Measurements from ENCODE around the gene NKTR.
"Not testable (repeated sequence)": the region's sequence is repeated elsewhere in the genome, so short reads cannot be mapped to it uniquely, and the experiment has no call there.

The NKTR gene

DNA sequence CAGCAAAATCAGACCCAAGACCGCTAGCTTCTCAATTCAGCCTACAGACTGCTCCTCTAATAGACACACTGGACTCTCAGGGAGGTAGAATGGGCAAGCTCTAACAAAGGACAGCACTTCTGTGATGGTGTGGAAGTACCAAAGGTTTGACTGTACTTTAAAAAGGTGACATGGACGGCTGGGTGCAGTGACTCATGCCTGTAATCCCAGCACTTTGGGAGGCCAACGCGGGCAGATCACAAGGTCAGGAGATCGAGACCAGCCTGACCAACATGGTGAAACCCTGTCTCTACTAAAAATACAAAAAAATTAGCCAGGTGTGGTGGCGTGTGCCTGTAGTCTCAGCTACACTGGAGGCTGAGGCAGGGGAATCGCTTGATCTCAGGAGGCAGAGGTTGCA lies 3.4 kb upstream of the NKTR start:
- not testable (repeated sequence) for DNase-seq

DNA sequence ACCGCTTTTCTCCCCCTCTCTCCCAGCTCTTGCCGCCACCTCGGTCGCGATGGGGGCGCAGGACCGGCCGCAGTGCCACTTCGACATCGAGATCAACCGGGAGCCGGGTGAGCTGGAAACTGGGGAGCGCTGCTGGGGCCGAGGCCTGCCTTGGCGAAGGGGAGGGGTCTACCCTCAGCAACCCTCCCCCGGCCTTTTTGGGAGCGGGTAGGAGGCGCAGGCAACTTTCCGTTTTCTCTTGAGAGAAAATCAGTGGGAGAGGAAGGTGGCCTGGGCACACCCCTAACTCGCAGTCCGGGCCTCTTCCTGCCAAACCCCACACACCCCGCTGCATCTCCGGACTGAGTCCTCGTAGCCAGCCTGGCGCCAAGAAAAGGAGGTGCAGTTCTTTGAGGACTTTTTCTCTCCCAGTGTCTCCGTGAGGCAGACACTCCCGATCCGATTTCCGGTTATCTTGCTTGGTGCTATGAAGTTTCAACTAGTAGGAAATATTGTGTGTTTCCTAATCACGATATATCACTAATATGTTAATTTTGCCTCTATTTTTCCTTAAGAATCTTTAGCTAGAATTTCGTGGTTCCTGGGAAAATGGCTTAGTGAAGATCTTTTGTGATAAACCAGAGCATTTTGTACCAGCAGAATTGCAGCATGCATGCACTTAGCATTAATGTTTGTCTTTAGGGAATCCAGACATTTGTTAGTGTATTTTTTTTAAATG lies 631 bp downstream of the NKTR start:
- peak; percentile 12 for DNase-seq

DNA sequence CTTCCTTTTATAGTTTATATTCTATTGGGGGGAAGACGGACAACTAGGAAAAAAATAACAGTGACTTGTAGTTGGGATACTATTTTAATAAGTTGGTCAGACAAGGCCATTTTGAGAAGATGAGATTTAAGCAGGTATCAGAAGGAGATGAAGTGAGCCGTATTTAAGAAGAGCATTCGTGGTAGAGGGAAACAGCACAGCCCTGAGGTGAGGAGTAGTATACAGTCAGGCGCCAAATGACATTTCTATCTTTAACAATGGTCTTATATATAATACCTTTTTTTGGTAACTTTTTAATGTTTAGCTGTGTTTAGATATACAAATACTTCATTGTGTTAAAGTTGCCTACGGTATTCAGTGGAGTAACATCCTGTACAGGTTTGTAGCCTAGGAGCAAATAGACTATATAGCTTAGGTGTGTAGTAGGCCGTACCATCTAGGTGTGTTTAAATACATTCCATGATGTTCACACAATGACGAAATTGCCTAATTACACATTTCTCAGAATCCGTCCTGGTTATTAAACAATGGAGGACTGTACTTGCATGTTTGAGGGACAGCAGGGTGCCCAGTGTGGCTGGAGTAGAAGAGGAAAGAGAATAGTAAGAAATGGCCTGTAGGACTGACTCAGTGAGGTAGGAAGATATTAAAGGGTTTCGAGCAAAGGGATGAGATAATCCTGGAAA lies 1.6 kb downstream of the NKTR start:
- DNase-seq = no peak

DNA sequence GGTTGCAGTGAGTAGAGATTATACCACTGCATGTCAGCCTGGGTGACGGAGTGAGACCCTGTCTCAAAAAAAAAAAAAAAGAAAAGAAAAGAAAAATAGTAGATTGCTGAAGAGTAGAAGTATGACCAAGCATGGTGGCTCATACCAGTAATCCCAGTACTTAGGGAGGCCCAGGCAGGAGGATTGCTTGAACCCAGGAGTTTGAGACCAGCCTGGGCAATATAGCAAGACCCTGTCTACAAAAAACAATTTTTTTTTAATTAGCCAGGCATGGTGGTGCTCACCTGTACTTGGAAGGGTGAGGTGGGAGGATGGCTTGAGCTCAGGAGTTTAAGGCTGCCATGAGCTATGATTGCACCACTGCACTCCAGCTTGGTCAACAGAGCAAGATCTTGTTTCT lies 2.5 kb downstream of the NKTR start:
- DNase-seq = no peak

DNA sequence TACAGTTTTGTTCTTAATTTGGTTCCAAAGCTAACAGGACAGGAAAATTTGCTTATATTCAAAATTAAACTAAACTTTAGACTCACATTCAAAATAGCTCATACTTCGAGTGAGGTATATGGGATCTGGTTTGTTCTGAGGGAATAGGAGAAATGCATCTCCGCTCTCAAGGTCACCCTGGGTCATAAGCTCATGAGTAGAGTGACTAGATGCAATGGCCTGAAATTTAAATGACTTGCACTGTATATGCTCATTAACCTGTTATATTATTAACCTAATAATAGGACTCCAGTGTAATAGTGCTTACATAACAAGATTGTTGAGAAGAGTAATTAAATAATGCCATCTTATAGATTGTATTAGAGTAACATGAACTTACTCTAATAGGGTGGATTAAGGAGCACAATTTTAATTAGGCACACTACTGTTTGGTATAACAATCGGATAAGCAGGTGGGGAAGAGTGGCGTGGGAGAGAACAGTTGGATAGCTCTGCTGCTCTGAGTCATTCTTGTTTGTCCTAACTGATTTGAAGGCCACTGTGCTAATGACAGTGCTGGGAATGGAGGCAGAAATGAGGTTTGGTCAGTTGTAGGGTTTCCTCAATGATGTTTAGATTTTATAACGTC lies 5.2 kb downstream of the NKTR start:
- no peak for DNase-seq

DNA sequence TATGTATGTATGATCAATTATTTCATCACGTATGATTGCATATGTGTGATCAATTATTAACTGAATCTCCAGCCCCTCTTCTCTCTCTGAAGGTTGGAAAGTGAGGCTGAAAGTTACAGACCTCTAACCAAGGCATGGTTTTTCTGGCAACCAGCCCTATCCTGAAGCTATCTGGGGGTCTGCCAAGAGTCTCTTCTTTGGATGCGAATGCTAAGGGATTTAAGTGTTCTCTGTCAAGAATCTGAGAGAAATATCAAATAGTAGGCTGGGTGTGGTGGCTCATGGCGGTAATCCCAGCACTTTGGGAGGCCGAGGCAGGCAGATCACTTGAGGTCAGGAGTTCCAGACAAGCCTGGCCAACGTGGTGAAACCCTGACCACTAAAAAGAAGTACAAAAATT lies 8.1 kb downstream of the NKTR start:
- no peak for DNase-seq

DNA sequence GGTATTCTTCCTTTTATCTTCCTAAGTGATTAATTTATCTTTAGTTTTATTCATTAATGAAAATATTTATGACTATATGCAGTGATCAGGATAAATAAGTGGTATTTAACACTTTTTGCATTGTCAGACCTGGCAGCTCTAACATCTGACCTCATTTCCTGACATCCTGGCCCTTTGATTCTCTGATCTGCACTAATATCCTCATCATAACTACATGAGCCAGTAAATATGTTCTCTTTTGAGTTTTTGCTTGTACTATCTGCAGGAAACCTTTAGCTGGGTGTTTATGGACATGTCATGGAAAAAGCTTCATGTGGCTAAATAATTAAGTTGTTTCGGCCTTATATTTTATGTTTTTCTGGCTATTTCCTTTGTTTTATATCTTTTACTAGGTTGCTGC lies 10.5 kb downstream of the NKTR start:
- no peak for DNase-seq

DNA sequence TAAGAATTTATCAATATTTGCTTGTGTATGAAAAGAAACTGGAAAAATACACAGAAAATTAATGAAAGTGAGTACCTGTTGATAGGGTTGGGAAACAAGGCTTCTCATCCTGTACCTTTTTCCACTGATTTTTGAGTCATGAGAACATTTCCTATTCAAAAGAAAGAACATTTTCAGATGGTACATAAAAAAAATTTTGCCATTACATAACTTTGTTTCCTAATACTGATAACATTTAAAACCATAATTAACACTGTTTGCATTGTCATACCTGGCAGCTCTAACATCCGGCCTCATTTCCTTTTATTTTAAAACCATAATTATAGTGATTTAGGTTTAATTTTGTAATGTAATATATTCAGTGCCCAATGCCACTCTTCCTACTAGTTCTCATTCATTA lies 11.7 kb downstream of the NKTR start:
- DNase-seq = no peak

DNA sequence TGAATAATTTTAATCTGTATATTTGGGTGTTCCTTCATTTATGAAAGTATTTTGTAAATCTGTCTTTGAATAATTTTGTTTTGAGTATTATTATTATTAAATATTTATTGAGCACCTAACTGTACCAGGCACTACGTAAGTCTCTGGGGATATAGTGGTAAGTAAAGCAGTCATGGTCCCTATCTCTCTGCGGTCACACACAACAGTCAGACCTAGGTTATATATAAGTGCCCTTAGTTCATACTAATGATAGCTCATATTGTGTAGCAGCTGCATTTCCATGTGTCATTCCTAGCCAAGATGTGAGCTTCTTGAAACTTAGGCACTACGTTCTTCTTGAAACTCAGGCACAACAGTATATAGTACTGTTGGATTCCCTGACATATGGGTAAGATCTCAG lies 12.4 kb downstream of the NKTR start:
- DNase-seq = no peak

DNA sequence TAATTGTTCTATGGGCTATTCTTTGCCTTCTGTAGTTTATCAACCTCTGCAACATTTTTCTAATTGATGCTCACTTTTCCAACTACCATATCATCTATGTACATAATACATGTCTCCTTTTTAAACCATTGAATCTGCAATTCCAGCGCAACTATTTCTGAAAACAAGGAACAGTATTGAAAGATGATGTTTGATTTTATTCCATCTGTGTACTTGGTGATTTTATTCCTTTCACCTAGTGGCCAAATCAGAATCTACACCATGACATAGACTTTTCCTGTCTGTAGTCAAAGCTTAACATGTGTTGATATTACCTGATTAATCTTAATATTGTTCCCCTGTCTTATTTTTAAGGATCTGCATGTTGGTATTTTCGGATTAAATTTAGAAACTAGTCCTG lies 13.0 kb downstream of the NKTR start:
- no peak for DNase-seq

DNA sequence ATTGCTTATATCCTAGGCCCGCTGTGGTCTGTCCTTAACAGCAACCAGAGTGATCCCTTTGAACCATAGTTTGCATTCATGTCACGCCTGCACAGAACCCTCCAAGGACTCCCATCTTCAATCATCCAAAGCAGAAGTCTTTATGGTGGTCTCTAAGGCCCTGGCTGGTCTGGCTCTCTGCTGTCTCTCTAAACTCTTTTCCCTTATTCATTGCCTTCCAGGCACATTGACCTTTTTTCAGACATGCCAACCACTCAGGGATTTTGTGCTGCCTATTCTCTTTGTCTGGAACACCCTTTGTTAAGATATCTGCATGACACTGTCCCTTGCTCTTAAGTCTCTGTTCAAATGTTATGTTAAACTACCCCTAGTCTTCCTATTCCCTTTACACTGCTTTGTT lies 31.1 kb downstream of the NKTR start:
- DNase-seq = no peak

DNA sequence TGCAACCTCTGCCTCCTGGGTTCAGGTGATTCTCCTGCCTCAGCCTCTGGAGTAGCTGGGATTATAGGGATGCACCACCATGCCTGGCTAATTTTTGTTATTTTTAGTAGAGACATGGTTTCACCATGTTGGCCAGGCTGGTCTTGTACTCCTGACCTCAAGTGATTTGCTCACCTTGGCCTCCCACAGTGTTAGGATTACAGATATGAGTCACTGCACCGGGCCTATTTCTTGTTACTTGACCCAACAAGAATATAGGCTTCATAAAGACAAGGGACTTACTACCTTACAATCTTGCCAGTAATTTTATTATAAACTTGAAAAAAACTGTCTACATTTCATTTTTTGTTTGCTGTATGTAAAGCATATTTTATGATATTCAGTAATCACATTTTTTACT lies 31.7 kb downstream of the NKTR start:
- no peak for DNase-seq

DNA sequence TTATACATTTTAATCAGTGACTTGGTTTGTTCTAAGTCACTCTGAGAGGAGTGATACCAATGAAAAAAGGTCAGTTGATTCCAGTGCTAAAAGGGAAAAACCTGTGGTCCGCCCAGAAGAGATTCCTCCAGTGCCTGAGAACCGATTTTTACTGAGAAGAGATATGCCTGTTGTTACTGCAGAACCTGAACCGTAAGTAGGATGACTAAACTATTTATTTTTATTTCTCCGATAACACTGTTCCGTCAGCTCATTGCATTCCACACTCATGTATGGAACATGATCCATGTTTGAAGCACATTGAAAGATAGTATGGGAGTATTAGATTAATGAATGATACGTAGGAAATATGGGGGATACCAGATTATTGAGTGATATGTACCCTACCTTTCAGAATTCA lies 33.1 kb downstream of the NKTR start:
- DNase-seq = no peak

DNA sequence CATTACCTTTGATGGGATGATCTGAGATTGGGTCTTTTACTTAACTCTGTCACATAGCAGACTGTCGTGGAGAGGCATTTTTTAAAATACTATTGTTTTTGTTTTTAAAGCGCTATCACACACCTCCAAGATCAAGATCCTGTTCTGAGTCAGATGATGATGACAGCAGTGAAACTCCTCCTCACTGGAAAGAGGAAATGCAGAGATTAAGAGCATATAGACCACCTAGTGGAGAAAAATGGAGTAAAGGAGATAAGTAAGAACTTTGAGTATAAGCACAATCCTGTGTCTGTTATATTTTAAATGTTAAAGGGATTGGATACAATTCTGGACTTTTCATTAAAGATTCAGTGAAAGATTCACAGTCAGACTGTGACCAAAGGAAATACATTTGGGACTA lies 34.6 kb downstream of the NKTR start:
- no peak for DNase-seq

DNA sequence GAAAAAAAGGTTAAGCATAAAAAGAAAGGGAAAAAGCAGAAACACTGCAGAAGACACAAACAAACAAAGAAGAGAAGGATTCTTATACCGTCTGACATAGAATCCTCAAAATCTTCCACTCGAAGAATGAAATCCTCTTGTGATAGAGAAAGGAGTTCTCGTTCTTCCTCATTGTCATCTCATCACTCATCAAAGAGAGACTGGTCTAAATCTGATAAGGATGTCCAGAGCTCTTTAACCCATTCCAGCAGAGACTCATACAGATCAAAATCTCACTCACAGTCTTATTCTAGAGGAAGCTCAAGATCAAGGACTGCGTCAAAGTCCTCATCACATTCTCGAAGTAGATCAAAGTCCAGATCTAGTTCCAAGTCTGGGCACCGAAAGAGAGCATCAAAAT lies 36.5 kb downstream of the NKTR start:
- DNase-seq = no peak

DNA sequence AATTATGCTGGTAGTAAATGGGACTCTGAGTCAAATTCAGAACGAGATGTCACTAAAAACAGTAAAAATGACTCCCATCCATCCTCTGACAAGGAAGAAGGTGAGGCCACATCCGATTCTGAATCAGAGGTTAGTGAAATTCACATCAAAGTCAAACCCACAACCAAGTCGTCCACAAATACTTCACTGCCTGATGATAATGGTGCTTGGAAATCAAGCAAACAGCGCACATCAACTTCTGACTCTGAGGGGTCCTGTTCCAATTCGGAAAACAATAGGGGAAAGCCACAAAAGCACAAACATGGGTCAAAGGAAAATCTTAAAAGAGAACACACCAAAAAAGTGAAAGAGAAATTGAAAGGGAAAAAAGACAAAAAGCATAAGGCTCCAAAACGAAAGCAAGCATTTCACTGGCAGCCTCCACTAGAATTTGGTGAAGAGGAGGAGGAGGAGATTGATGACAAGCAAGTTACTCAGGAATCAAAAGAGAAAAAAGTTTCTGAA lies 37.9 kb downstream of the NKTR start:
- no peak for DNase-seq

DNA sequence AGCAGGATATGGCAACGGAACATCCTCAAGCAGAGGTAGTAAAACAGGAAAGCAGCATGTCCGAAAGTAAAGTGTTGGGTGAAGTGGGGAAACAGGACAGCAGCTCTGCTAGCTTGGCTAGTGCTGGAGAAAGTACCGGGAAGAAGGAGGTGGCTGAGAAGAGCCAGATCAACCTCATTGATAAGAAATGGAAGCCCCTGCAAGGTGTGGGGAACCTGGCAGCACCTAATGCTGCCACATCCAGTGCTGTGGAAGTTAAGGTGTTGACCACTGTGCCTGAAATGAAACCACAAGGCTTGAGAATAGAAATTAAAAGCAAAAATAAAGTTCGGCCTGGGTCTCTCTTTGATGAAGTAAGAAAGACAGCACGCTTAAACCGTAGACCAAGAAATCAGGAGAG lies 38.7 kb downstream of the NKTR start:
- no peak for DNase-seq

DNA sequence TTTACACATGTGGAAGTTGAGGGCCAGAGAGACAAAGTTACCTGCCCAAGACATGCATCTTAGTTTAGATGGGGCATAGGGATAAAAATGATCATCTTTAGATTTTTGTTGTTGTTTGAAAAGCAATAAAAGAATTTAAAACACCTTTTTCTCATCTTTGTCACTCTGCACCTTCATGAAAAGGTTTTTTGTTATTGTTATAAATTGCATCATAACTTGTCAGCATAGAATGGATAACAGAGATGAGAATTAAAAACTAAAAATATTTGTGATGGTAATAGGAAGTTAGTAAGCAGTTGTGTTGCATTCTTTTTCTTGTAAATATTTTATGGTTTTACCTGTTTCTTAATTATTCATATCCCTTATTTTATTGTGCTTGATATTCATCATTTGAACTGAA lies 39.6 kb downstream of the NKTR start:
- DNase-seq = no peak

DNA sequence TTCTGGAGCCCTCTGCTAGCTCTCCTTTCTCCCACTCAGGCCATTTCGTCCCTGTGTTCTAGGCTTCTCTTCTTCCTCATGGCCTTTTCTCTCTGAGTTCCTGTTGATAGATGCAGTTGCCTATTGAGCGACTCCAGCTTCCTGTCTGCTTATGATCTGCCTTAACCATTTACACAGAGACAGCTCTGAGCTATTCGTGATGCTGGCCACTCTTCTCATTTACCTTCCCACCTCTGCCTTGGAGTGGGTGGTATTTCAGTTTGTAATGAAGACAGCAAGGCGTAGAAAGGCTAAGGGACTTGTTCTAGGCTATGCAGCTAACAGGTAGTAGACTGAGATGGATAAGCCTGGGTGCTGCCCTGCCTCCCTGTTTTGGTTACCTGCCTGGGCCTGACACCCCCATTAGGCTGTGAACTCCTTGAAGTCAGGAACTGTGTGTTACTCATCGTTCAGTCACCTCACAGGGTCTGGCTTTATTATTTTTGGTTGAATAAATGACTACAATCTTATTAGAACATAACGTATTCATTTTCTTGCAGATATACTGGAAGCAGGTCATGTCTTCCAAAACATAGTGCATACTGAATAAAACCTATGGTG lies 40.4 kb downstream of the NKTR start:
- DNase-seq = no peak

DNA sequence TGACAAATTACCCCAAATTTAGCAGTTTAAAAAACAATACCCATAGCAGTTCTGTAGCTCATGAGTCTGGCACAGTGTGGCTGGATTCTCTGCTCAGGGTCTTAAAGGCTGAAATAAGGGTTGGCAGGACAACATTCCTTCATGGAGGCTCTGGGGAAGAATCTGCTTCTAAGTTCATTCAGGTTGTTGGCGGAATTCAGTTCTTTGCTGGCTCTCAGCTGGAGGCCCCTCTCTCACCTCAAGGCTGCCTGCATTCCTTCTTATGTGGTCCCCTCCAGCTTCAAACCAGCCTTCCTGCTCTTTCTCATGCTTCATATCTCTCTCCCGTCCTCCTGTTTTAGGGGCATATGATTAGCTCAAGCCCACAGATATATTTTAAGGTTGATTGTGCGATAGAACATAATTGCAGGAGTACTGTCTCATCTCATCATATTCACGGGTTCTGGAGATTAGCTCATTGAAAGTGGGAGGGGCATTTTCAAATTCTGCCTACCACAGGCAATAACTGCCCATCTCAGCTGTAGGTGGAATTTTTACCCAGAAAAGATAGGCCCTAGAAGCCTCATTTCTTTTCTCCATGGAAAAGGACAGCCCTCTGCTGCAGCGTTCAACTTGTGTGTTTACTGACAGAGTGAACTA lies 47.5 kb downstream of the NKTR start:
- no peak for DNase-seq

DNA sequence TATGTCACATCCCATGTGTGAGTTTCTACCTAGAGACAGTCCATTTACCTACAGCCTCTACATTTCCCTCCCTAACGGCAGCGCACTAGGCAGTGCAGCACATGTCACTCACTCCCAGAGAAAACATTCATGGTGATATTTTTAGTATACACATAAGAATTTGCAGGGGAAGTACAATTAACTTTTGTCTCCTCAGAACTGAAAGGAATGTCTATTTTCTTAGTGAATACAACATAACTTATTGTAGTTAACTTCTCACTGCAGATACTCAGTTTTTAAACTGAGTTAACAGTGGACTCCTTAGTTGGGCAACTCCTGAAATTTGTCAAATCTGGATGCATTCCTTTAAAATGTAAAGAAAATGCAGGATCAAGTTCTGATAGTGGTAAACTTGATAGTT lies 48.5 kb downstream of the NKTR start:
- no peak for DNase-seq

DNA sequence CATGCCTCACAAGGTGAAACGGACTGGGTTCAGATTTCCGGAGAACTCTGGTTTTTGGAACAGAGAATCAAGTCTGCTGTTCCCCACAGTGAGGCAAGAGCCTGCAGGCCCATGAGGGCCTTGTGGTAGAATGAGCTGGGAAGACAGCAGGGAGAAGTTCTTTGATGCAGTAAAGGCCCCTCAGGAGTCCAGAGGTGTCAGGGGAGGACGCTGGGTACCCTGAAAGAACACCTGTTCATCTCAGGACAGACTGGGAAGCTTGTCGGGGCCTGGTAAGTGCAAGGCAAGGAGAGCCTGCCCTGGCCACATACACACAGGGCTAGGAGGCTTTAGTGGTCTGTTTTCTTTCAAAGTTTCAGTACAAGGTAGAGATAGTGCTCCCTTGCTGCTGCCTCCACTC lies 49.3 kb downstream of the NKTR start:
- DNase-seq = no peak
